Stimulated activated CD4-positive, alpha-beta T cell treated with anti-CD3 and anti-CD28 coated beads, Interleukin-2, amount 100 ng/mL, for 4 hours (primary cell): Measurements from ENCODE around the gene OR6J1.
A peak's percentile ranks its signal among the peaks of the same experiment; 100 is the strongest.
"Not testable (repeated sequence)": the region's sequence is repeated elsewhere in the genome, so short reads cannot be mapped to it uniquely, and the experiment has no call there.

Source experiments
- DNase-seq: peaks from one replicate; pipeline ENCODE4 v3.0.0-alpha.2; 2020; ENCODE audit warnings: low read depth

The OR6J1 gene

DNA sequence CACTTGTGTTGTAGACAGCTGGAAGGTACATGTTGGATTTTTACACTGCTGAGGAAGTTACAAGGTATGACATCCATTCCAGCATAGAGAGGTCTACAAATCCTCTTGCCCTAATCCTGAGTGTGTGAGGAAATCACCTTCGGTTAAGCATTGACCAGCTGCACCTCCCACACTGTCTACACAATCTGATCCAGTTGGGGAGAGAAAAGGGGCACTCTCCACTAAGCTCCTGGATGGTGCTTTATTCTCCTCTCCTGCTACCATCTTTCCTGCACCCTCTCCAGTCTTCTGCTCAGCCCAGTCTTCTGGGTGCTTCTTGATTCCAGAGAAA, at the start of gene OR6J1:
Gene OR6J1 (minus strand): TSS at position 48 of the 331 bp plus-strand sequence. CDS start 9,541 bp downstream, outside the sequence.
- no peak for DNase-seq

DNA sequence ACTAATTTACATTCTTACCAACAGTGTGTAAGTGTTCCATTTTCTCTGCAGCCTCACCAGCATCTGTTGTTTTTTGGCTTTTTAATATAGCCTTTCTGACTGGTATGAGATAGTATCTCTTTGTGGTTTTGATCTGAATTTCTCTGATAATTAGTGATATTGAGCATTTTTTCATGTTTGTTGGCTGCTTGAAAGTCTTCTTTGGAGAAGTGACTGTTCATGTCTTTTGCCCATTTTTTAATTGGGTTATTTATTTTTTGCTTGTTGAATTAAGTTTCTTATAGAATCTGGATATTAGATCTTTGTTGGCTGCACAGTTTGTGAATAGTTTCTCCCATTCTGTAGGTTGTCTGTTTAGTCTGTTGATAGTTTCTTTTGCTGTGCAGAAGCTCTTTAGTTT, 48.0 kb upstream of the OR6J1 start:
- no peak for DNase-seq

DNA sequence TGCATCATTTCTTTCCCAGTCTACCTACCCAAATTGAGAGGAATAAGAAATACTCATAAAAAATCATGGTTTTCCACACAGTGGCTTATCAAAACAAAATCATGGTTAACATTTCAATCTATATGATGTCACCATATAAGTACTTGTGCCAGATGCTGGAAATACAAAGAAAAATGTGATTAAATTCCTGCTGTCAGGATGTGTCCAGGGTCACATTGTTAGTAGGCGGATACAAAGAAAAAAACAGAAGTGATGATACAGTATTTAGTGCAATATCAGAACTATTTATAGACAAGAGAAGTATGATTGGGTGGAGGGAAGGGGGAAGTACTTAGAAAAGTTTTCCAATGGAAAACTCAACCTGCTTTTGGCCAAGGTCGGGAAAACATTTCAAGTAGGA, 47.0 kb upstream of the OR6J1 start:
- no peak for DNase-seq

DNA sequence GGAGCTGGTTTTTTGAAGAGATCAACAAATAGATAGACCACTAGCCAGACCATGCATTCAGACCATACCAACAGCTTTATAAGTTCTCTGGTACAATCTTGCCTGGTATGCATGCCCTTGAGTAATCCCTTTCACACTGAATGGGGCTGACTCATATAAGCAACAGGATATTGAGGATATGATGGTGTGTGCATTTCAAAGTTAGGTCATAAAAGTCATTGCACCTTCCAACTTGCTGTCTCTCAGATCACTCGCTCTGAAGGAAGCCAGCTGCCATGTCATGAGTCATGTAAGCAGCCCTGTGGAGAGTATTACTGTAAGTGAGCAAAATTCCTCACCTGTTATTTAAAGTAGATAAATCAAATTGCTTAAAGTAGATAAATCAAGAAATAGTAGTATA, 45.0 kb upstream of the OR6J1 start:
- DNase-seq = no peak

DNA sequence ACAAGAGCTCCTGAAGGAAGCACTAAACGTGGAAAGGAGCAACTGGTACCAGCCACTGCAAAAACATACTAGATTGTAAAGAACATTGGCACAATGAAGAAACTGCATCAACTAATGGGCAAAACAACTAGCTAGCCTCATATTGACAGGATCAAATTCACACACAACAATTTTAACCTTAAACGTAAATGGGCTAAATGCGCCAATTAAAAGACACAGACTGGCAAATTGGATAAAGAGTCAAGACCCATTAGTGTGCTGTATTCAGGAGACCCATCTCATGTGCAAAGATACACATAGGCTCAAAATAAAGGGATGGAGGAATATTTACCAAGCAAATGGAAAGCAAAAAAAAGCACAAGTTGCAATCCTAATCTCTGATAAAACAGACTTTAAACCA, 43.8 kb upstream of the OR6J1 start:
- not testable (repeated sequence) for DNase-seq

DNA sequence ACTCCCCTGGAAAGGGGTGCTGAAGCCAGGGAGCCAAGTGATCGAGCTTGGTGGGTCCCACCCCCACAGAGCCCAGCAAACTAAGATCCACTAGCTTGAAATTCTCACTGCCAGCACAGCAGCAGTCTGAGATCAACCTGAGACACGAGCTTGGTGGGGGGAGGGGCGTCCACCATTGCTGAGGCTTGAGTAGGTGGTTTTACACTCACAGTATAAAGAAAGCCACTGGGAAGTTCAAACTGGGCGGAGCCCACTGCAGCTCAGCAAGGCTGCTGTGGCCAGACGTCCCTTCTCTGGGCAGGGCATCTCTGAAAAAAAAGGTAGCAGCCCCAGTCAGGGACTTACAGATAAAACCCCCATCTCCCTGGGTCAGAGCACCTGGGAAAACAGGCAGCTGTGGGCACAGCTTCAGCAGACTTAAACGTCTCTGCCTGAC, 42.0 kb upstream of the OR6J1 start:
- DNase-seq = not testable (repeated sequence)

DNA sequence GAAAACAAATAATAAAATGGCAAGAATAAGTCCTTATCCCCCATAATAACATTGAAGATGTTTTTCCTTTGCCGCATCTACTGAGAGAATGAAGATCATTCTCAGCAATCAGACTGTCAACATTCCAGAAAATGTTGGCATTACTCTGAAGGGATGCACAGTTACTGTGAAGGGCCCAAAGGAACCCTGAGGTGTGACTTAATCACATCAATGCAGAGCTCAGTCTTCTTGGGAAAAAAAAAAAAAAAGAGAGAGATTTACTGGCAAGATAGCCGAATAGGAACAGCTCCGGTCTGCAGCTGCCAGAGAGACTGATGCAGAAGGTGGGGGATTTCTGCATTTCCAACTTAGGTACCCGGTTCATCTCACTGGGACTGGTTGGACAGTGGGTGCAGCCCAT, 41.3 kb upstream of the OR6J1 start:
- DNase-seq = no peak

DNA sequence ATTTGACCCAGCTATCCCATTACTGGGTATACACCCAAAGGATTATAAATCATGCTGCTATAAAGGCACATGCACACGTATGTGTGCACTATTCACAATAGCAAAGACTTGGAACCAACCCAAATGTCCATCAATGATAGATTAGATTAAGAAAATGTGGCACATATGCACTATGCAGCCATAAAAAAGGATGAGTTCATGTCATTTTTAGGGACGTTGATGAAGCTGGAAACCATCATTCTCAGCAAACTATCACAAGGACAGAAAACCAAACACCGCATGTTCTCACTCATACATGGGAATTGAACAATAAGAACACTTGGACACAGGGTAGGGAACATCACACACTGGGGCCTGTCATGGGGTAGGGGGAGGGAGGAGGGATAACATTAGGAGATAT, 39.3 kb upstream of the OR6J1 start:
- DNase-seq = not testable (repeated sequence)

DNA sequence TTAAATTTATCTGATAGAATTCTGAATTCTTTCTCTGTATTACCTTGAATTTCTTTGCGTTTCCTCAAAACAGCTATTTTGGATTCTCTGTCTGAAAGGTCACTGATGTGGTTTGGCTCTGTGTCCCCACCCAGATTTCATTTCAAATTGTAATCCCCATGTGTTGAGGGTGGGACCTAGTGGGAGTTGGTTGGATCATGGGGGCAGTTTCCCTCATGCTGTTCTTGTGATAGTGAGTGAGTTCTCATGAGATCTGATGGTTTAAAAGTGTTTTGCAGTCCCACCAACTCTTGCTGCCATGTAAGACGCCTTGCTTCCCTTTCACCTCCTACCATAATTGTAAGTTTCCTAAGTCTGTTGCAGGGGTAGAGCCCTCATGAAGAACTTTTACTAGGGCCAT, 34.1 kb upstream of the OR6J1 start:
- DNase-seq = no peak

DNA sequence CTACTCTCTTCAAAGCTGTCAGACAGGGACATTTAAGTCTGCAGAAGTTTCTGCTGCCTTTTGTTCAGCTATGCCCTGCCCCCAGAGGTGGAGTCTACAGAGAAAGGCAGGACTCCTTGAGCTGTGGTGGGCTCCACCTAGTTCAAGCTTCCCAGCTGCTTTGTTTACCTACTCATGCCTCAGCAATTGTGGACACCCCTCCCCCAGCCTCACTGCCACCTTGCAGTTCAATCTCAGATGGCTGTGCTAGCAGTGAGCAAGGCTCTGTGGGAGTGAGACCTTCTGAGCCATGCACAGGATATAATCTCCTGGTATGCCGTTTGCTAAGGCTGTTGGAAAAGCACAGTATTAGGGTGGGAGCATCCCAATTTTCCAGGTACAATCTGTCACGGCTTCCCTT, 33.4 kb upstream of the OR6J1 start:
- not testable (repeated sequence) for DNase-seq

DNA sequence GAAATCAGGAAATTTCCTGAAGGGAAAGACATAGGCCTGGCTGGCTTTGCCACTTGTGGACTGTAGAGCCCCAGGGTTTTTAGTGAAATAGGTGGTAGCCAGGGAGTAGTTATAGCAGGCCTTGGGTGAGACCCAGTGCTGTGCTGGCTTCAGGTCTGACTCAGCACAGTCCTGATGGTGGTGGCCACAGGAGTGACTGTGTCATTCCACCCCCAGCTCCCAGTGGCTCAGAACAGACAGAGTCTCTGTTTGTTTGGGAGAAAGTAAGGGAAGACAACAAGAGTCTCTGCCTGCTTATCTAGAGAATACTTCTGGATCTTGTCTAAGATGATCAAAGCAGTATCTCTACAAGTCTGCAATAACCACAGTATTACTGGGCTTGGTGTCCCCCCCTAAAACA, 27.5 kb upstream of the OR6J1 start:
- DNase-seq = no peak

DNA sequence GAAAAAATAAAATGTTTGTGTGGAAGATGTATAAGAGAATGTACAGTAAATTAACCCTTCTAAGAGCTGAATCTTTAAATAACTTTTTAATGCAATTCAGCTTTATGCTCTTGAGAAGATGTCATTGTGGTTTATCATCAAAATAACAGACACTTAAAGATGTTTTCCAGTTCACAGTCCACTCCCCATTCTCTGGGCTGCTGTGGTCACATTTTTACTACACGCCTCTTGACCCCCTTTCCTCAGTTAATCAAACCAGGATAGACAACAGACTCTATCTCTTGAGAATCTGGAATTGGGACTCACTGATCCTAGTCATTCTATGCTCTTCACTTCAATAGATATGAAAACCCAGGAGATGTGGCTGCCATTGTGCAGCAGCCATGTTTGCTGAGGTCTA, 24.7 kb upstream of the OR6J1 start:
- DNase-seq = no peak

DNA sequence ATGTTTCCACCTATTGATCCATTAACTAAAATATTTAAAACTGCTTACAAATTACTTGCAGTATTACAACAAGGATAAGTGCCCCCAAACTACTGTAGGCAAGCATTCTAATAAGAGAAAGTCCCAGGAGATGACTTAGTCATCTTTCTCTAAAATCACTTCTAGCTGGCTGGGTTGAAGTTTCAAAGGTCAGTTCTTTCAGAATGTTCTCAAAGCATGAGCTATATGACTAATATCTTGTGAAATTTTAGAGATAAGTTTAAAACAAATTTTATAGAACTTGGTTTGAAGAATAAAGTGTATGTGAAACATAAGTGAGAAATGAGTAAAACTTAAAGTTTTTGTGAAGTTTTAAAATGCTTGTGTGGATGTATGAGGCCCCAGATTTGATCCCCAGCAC, 24.3 kb upstream of the OR6J1 start:
- no peak for DNase-seq

DNA sequence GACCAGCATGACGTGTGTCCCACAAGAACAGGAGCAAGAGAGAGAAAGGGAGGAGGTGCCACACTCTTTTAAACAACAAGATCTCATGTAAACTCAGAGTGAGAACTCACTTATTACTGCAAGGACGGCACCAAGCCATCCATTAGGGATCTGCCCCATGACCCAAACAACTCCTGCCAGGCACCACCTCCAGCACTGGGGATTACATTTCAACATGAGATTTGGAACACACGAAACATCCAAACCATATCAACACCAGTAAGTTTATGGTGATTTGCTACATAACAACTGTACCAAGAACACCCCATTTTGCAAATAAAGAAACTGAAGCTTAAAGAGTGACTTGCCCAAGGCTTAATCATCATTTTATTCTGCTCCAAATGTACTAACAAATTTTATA, 23.7 kb upstream of the OR6J1 start:
- DNase-seq = no peak

DNA sequence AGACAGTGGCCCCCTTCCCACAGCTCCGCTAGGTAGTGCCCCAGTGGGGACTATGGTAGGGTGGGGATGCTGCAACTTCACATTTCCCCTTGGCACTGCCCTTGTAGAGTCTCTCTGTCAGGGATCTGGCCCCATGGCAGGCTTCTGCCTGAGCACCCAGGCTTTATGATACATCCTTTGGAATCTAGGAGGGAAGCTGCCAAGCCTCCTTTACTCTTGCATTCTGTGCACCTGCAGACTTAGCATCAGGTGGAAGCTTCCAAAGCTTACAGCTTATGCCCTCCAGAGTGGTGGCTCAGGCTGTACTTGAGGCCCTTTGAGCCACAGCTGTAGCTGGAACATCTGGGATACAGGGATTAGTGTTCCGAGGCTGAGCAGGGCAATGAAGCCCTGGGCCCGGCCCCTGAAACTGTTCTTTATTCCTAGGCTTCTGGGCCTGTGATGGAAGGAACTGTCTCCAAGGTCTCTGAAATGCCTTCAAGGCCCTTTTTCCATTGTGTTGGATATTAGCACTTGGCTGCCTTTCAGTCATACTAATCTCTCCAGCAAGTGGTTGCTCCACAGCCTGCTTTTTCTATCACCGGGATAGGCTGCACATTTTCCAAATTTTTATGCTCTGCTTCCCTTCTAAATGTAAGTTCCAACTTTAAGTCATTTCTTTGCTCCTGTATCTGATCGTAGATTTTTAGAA, 22.2 kb upstream of the OR6J1 start:
- DNase-seq = no peak

DNA sequence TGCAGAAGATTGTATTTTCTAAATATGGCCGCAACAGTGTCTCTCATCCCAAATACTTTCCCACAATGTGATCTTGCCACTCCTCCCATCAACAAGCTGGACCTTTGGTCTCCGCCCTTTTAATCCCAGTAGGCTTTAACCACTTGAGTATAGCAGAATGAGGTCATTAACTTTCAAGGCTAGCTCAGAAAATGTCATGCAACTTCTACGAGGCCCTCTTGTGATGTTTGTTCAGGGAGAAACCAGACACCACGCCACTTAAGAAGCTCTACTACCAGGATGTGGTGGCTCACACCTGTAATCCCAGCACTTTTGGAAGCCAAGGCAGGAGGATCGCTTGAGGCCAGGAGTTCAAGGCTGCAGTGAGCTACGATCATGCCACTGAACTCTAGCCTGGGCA, 20.1 kb upstream of the OR6J1 start:
- no peak for DNase-seq

DNA sequence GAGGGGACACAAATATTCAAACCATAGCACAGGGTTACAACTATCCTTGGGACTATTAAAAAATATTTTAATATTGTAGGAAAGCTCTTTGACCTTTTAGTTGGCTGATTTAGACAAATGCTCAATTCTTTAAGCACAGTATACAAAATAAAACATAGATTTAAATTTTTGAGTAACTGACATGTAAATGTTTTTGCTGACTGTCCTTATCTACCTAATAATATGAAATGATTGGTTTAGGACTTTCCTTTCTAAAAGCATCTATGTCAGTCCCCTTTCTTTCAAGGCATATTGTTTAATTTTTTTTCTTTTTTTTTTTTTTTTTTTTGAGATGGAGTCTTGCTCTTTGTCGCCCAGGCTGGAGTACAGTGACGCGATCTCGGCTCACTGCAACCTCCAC, 16.5 kb upstream of the OR6J1 start:
- no peak for DNase-seq

DNA sequence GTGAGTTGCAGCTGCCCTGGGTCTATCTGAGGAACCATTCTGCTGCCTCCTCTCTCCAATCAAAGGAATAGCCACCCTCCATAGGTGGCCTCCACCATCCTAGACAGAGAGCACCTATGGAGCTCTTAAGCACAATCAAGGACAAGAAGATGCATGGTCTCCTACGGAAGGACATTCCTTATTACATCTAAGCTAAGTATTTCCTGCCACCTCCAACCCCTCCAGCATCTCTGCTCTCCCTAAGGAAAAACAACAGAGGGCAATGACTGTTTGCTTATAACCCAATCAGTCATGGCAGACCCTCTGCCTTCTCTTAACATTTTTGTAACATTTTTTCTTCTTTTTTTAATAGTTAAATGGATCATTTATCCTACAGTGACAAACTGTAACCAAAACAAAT, 14.8 kb upstream of the OR6J1 start:
- DNase-seq = no peak

DNA sequence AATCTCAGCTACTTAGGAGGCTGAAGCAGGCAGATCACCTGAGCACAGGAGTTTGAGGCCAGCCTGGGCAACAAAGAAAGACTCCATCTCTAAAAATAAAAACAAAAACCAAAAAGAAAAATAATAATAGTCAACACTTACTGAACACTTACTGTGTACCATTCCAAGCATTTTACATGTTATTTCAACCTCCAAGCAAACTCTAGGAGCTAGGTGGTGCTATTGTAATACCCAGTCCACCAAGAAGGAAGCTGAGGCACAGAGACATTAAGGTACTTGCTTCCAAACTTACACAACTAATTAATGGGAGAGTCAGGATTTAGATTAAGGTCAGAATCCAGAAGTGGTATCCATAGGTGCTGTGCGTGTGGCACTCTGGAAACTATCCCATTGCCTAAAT, 13.7 kb upstream of the OR6J1 start:
- no peak for DNase-seq

DNA sequence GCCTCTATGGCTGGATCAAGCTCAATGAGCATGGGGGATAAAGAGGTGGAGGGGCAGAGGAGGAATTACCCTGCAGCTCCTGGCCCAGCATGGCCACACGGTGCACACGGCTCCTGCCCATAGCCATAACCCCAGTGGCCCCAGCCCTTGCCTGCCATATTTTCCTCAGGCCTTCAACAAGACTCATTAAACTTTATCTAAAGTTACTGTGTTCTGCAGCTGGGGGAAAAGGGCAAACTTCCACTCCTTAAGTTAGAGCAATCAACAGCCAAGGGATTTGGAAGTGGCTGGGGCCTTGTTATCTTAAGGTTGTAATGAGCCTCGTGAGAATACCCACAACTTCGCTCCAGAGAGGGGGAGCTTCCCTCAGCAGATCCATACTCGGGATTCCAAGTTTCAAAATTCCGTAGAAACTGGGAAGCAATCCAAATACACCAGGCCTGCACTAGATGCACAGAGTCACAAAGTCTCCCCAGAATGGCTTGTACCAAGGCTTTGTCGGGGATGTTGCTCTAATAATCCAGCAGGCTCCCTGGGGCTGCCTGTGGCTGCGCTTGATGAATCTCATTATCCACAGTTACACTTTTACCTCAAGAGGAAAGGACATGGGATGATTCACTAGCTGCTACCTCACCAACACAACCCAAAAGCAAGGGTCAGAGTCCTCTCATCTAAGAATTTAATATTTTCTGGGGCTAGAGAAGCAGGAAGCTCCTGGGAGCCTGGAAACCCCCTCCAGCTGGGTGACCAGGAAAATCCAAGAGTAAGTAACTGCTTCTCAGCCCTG, 13.0 kb upstream of the OR6J1 start:
- DNase-seq = no peak

DNA sequence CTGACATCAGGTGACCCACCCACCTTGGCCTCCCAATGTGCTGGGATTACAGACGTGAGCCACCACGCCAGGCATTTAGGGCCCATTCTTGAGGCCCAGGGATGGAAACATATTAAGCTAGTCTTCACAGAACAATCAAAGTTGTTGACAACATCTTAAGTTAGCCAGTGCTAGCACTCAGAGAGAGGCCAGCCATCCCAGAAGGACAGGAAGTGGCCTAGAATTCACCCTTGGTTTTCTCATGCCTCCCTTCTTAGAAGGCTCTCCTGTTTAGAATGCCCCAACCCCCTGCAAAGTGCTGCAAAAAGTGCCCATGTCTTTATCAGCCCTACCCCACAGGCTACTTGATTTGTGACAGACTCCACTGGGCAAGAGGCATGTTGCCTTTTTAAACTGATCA, 12.1 kb upstream of the OR6J1 start:
- no peak for DNase-seq

DNA sequence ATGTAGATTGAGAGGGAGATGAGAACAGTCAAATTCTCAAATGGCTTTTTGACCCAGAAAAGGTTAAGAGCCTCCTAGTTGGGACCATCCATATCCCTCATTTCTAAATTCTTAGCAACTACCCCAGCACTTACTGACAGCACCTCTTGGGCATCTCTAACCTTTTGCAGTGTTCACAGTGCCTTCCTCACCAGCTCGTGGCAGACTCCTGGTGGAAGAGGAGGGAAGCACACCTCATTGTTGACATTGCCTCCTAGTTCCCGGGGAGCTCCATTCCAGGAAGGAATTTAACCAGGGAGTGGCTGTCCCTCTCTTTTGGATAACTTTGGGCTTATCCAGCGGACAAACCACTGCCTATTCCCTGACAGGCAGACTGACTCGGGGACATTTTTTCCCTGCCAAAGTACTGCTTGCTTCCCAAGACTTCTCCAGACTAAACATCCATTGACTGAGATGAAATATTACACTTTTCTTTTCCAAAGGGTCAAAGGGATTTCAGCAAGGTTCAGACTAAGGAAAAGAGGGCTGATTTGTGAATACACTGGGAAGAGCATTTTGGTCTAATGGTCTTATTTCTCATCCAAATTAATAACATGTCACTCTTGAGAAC, 9.0 kb upstream of the OR6J1 start:
- peak; percentile 25 for DNase-seq

DNA sequence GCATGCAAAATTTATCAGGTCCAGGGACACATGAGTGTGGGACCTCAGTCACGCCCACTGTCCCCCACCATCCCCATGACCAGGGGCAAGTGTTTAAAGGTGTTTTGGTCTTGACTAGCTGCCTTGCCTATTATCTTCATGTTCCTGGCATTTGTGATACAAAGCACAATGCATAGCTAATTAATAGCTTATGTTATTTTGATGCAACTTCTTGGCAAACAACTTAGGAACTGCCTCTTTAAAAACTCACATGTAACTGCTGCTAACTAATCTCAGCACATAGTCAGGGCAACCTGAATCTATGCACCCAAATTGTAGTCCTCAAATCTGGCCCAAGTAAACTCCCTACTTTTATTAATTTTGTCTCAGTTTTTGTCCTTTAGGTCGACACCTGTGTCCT, 7.4 kb upstream of the OR6J1 start:
- no peak for DNase-seq
